Measurements from ENCODE around the gene TNRC18. TPM values are rescaled to one million over a fixed set of nuclear protein-coding genes. Genes with fewer than 3 reads are reported as not detected.

Gene TNRC18
- total RNA-seq, 1 donor from 2014 or later: 91.8 TPM

DNA sequence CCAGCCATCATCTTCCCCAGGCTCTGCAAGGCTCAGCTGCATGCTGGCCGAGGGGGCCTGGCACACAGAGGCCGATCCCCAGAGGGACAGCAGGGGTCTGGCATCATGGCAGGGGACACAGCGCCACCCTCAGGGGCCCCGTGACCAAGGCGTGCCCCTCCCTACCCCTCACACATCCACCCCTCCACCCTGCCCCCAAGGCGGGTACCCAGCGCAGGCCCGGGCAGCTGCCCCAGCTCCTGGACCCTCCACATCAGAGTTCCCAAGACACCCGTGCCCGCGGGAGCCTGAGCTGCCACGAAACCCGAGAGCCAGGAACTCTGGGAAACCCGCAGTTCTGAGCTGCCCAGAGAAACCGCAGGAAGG is 46.5 kb upstream of the TNRC18 start:
- Mint-ChIP-seq H3K27ac (ENCODE audit: unreplicated experiment) (no peak overlapping the region), H3K36me3 (ENCODE audit: low read depth, unreplicated experiment) (peaks cover 9% of the 10 kb centered on the region), H3K9me3 (ENCODE audit: unreplicated experiment) (no peaks in the 10 kb centered on the region), H3K27me3 (ENCODE audit: unreplicated experiment) (peaks cover 7% of the 10 kb centered on the region), H3K4me1 (ENCODE audit: unreplicated experiment) (peaks cover 5% of the 10 kb centered on the region), H3K4me3 (ENCODE audit: unreplicated experiment) (no peak overlapping the region)
- DNase-seq (ENCODE audit: low spot score): no peak
- TF ChIP-seq, protein P1, sequence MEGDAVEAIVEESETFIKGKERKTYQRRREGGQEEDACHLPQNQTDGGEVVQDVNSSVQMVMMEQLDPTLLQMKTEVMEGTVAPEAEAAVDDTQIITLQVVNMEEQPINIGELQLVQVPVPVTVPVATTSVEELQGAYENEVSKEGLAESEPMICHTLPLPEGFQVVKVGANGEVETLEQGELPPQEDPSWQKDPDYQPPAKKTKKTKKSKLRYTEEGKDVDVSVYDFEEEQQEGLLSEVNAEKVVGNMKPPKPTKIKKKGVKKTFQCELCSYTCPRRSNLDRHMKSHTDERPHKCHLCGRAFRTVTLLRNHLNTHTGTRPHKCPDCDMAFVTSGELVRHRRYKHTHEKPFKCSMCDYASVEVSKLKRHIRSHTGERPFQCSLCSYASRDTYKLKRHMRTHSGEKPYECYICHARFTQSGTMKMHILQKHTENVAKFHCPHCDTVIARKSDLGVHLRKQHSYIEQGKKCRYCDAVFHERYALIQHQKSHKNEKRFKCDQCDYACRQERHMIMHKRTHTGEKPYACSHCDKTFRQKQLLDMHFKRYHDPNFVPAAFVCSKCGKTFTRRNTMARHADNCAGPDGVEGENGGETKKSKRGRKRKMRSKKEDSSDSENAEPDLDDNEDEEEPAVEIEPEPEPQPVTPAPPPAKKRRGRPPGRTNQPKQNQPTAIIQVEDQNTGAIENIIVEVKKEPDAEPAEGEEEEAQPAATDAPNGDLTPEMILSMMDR (IDR thresholded peaks at IDR 0.05; ENCODE audit: unreplicated experiment): no peak

DNA sequence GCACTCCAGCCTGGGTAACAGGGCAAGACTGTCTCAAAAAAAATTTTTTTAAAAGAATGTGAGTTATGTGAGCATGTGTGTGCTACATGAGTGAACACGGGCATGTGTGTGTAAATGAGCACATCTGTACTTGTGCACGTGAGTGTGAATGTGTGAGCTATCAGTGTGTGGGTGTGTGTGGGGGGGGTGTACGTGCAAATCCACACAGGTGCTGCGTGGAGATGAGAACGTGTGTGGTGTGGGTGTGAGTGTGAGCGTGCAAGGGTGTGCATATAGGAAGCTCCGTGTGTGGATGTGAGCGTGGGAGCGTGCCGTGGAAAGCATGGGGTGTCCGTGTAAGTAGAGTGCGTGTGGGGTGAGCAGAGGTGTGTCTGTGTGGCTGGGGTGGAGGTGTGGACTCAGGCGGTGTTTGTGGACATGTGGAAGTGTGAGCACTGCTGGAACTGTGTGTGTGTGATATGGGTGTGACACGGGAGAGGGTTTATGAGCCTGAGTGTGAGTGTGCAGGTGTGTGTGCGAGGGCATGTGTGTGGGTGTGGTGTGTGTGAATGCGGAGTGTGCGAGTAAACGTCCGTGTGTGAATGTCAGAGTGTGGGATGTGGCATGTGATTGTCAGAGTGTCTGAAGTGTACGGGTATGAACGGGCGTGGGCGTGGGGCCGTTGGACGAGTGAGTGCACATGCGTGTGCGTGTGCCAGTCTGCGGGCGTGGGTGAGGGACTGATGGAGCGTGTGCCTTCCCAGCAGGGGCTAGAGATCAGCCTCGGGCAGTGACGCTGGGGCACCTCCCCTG is 45.9 kb upstream of the TNRC18 start:
- H3K4me1 Mint-ChIP-seq (ENCODE audit: unreplicated experiment): peaks cover 5% of the 10 kb centered on the region
- no peak for DNase-seq (ENCODE audit: low spot score)
- no peak overlapping the region for H3K4me3 Mint-ChIP-seq (ENCODE audit: unreplicated experiment)
- peaks cover 7% of the 10 kb centered on the region for H3K27me3 Mint-ChIP-seq (ENCODE audit: unreplicated experiment)
- TF ChIP-seq, protein P1 (IDR thresholded peaks at IDR 0.05; ENCODE audit: unreplicated experiment): no peak
- peak overlapping the region; percentile 32 for H3K27ac Mint-ChIP-seq (ENCODE audit: unreplicated experiment)
- H3K36me3 Mint-ChIP-seq (ENCODE audit: low read depth, unreplicated experiment): peaks cover 9% of the 10 kb centered on the region
- no peaks in the 10 kb centered on the region for H3K9me3 Mint-ChIP-seq (ENCODE audit: unreplicated experiment)

DNA sequence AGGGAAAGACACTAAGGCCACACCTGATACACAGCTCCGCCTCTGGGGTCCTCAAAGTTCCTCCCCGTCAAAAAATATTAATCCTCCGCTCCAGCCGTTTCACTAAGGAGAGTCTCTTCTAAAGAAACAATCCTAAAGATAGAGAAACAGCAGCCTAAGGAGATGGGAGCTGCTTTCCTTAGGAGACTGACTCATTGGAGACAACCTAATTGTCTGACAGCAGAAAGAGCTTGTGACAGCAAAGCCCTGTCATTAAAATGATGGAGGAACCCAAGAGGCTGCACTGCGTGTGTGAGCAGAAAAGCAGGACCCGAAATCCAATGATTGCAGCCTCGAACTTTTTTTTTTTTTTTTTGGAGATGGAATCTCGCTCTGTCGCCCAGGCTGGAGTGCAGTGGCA is 44.0 kb upstream of the TNRC18 start:
- Mint-ChIP-seq H3K4me1 (ENCODE audit: unreplicated experiment) (peaks cover 5% of the 10 kb centered on the region), H3K27me3 (ENCODE audit: unreplicated experiment) (peaks cover 7% of the 10 kb centered on the region), H3K4me3 (ENCODE audit: unreplicated experiment) (no peak overlapping the region), H3K9me3 (ENCODE audit: unreplicated experiment) (no peaks in the 10 kb centered on the region), H3K27ac (ENCODE audit: unreplicated experiment) (no peak overlapping the region), H3K36me3 (ENCODE audit: low read depth, unreplicated experiment) (peaks cover 9% of the 10 kb centered on the region)
- TF ChIP-seq, protein P1 (IDR thresholded peaks at IDR 0.05; ENCODE audit: unreplicated experiment): no peak
- DNase-seq (ENCODE audit: low spot score): no peak

DNA sequence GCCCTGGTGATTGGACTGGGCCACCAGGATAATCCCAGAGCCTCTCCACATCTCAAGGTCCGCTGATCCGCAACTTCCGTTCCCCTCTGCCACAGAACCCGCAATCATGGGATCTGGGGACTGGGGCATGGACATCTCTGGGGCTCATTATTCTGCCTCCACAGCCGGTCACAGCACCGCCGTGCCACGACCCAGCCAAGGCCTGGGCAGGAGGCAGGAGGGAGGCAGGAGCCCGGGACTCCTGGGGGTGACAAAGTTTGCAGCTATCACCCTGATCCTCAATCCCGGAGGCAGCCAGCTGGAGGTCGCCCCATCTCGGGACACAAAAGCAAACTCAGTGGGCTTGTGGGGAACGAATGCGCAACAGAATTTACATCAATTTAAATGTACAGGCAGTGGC is 42.9 kb upstream of the TNRC18 start:
- TF ChIP-seq, protein P1 (IDR thresholded peaks at IDR 0.05; ENCODE audit: unreplicated experiment): no peak

DNA sequence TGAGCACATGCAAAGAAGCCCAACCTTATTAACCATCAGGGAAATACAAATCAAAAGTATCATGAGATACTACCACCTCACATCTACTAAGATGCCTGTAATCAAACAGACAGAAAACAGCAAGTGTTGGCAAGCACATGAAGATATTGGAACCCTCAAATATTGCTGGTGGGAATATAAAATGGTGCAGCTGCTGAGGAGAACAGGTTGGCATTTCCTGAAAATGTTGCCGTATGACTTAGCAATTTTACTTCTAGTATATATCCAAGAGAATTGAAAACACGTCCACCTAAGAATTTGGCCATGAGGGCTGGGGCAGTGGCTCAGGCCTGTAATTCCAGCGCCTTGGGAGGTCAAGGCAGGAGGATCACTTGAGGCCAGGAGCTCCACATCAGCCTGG is 39.4 kb upstream of the TNRC18 start:
- H3K9me3 Mint-ChIP-seq (ENCODE audit: unreplicated experiment): no peaks in the 10 kb centered on the region
- peaks cover under 1% of the 10 kb centered on the region for H3K4me1 Mint-ChIP-seq (ENCODE audit: unreplicated experiment)
- no peak overlapping the region for H3K27ac Mint-ChIP-seq (ENCODE audit: unreplicated experiment)
- TF ChIP-seq, protein P1 (IDR thresholded peaks at IDR 0.05; ENCODE audit: unreplicated experiment): no peak
- DNase-seq (ENCODE audit: low spot score): no peak
- H3K36me3 Mint-ChIP-seq (ENCODE audit: low read depth, unreplicated experiment): no peaks in the 10 kb centered on the region
- no peak overlapping the region for H3K4me3 Mint-ChIP-seq (ENCODE audit: unreplicated experiment)
- peaks cover 5% of the 10 kb centered on the region for H3K27me3 Mint-ChIP-seq (ENCODE audit: unreplicated experiment)

More for the DNA sequence above, 42.9 kb upstream of the TNRC18 start:
- H3K36me3 Mint-ChIP-seq (ENCODE audit: low read depth, unreplicated experiment): peaks cover 9% of the 10 kb centered on the region
- peaks cover 7% of the 10 kb centered on the region for H3K27me3 Mint-ChIP-seq (ENCODE audit: unreplicated experiment)
- H3K4me1 Mint-ChIP-seq (ENCODE audit: unreplicated experiment): peaks cover 5% of the 10 kb centered on the region
- H3K27ac Mint-ChIP-seq (ENCODE audit: unreplicated experiment): no peak overlapping the region
- H3K9me3 Mint-ChIP-seq (ENCODE audit: unreplicated experiment): no peaks in the 10 kb centered on the region
- DNase-seq (ENCODE audit: low spot score): no peak
- no peak overlapping the region for H3K4me3 Mint-ChIP-seq (ENCODE audit: unreplicated experiment)
